ENCODE data around the gene CCDC68. TPM values are rescaled to one million over a fixed set of nuclear protein-coding genes. Genes with fewer than 3 reads are reported as not detected.

Gene CCDC68
- total RNA-seq, 1 donor from 2014 or later = 0.33 TPM

- ChIA-PET POLR2A (no interaction called here), CTCF (no interaction called here)
- H3K36me3 Mint-ChIP-seq (ENCODE audit: low read depth) = no peaks in the 10 kb centered on the region
Measured at GRCh38 chr18:54956506-54956905, 2.8 kb downstream of the CCDC68 start.

GRCh38 chr18:54952026-54952425 is 7.2 kb downstream of the CCDC68 start:
- ATAC-seq (ENCODE audit: low read depth) (no peak), DNase-seq (no peak)
- peaks cover 7% of the 10 kb centered on the region for H3K27me3 Mint-ChIP-seq
- H3K27ac Mint-ChIP-seq = no peak overlapping the region
- H3K4me3 Mint-ChIP-seq = no peak overlapping the region
- CTCF ChIA-PET = no interaction called here
- no peaks in the 10 kb centered on the region for H3K36me3 Mint-ChIP-seq (ENCODE audit: low read depth)
- no peaks in the 10 kb centered on the region for H3K9me3 Mint-ChIP-seq
- H3K4me1 Mint-ChIP-seq = no peaks in the 10 kb centered on the region
- intact Hi-C loops (cut with micrococcal nuclease) = no loop called here
- TF ChIP-seq, protein P1, sequence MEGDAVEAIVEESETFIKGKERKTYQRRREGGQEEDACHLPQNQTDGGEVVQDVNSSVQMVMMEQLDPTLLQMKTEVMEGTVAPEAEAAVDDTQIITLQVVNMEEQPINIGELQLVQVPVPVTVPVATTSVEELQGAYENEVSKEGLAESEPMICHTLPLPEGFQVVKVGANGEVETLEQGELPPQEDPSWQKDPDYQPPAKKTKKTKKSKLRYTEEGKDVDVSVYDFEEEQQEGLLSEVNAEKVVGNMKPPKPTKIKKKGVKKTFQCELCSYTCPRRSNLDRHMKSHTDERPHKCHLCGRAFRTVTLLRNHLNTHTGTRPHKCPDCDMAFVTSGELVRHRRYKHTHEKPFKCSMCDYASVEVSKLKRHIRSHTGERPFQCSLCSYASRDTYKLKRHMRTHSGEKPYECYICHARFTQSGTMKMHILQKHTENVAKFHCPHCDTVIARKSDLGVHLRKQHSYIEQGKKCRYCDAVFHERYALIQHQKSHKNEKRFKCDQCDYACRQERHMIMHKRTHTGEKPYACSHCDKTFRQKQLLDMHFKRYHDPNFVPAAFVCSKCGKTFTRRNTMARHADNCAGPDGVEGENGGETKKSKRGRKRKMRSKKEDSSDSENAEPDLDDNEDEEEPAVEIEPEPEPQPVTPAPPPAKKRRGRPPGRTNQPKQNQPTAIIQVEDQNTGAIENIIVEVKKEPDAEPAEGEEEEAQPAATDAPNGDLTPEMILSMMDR (IDR thresholded peaks at IDR 0.05) = no peak
- POLR2A ChIA-PET = no interaction called here

More at GRCh38 chr18:54956506-54956905, 2.8 kb downstream of the CCDC68 start:
- H3K9me3 Mint-ChIP-seq = no peaks in the 10 kb centered on the region
- no peak overlapping the region for H3K4me3 Mint-ChIP-seq
- ATAC-seq (ENCODE audit: low read depth) (no peak), DNase-seq (no peak)
- no peak overlapping the region for H3K27ac Mint-ChIP-seq
- TF ChIP-seq, protein P1 (IDR thresholded peaks at IDR 0.05) = no peak
- peaks cover 20% of the 10 kb centered on the region for H3K27me3 Mint-ChIP-seq
- intact Hi-C loops (cut with micrococcal nuclease) = no loop called here
- H3K4me1 Mint-ChIP-seq = peaks cover 7% of the 10 kb centered on the region

DNA sequence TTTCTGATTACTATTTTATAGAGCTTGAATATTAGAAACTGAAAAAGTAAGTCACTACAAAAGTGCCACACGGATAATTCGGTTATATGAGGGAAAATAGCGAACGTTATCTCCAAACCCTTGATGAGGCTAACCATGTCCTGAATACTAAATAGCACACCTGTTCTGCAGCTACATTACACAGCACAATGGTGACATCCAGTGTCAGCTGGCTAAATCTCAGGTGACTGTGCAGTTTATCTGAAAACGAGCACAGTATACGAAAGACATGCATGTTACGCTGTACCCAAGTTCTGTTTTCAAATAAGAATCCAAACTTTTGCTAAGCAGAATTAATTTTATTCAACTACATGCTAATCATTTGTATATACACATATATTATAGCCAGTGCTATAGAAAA is 9.0 kb downstream of the CCDC68 start:
- CTCF ChIA-PET = no interaction called here
- POLR2A ChIA-PET = no interaction called here
- ATAC-seq (ENCODE audit: low read depth) = no peak
- TF ChIP-seq, protein P1 (IDR thresholded peaks at IDR 0.05) = no peak
- H3K27me3 Mint-ChIP-seq = peaks cover 7% of the 10 kb centered on the region
- DNase-seq = no peak
- intact Hi-C loops (cut with micrococcal nuclease) = no loop called here
- no peak overlapping the region for H3K4me3 Mint-ChIP-seq
- no peaks in the 10 kb centered on the region for H3K36me3 Mint-ChIP-seq (ENCODE audit: low read depth)
- no peaks in the 10 kb centered on the region for H3K9me3 Mint-ChIP-seq
- H3K27ac Mint-ChIP-seq = no peak overlapping the region
- peaks cover 13% of the 10 kb centered on the region for H3K4me1 Mint-ChIP-seq

DNA sequence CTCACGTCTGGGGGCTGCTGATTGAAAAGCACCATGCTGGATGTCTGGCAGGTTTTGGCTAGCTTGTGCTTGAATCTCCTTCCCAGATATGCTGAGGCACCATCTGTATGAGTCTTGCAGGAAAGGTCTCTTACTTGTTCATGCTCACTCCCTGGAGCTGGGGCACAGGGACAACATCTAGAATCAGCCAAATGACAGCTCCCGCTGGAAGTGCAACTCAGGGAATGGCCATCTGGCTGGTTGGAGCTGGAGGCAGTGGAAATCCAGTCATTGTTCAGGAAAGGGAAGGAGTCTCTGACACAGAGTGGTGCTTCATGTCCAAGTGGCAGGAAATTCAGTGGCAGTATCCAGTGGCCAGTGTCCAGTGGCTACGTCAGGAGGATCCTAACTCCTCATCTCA is 9.7 kb downstream of the CCDC68 start:
- intact Hi-C loops (cut with micrococcal nuclease) = no loop called here
- peaks cover 13% of the 10 kb centered on the region for H3K4me1 Mint-ChIP-seq

DNA sequence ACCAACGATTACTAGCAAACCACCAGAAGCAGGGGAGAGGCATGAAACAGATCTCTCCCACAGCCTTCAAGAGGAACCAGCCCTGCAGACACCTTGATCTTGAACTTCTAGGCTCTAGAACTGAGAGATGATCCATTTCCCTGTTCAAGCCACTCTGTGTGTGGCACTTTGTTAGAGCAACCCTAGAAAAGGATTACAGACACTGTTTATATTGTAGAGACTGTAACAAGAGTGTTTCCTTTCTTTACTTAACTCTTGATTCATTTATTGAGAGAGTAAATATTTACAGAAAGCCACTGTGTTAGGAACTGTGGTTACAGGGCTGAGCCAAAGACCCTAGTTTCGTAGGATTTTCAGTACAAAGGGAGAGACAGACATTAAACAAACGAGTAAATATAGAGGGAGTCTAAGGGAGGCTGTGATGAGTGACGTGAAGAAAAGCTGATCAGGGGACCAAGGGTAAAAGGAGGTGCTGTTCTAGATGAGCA is 10.9 kb downstream of the CCDC68 start:
- Mint-ChIP-seq H3K4me1 (peaks cover 13% of the 10 kb centered on the region), H3K27ac (no peak overlapping the region)
- CTCF ChIA-PET = no interaction called here

More for the DNA sequence above, 9.7 kb downstream of the CCDC68 start:
- Mint-ChIP-seq H3K9me3 (no peaks in the 10 kb centered on the region), H3K36me3 (ENCODE audit: low read depth) (no peaks in the 10 kb centered on the region), H3K27me3 (peaks cover 7% of the 10 kb centered on the region), H3K27ac (no peak overlapping the region), H3K4me3 (no peak overlapping the region)
- ChIA-PET POLR2A (no interaction called here), CTCF (no interaction called here)
- no peak for DNase-seq
- TF ChIP-seq, protein P1 (IDR thresholded peaks at IDR 0.05) = no peak
- no peak for ATAC-seq (ENCODE audit: low read depth)

More for the DNA sequence above, 10.9 kb downstream of the CCDC68 start:
- no peak for DNase-seq
- TF ChIP-seq, protein P1 (IDR thresholded peaks at IDR 0.05) = no peak
- peaks cover 7% of the 10 kb centered on the region for H3K27me3 Mint-ChIP-seq
- intact Hi-C loops (cut with micrococcal nuclease) = no loop called here
- ATAC-seq (ENCODE audit: low read depth) = no peak
- no peaks in the 10 kb centered on the region for H3K36me3 Mint-ChIP-seq (ENCODE audit: low read depth)
- no peaks in the 10 kb centered on the region for H3K9me3 Mint-ChIP-seq
- POLR2A ChIA-PET = no interaction called here
- H3K4me3 Mint-ChIP-seq = no peak overlapping the region

Measured in activated B cell treated with CpG ODN at 0.5 μM for 24 hours (primary cell).